Fibroblast of lung (primary cell): ENCODE measurements around the gene PAX7. TPM values are rescaled to one million over a fixed set of nuclear protein-coding genes. Genes with fewer than 3 reads are reported as not detected.

Experiments
- DNase-seq, 2 donors: peaks; one replicate each; pipeline versions ENCODE4 v3.0.0 to v3.0.0-alpha.2; 2010; ENCODE audit warnings: low read depth in 2 of 2
- H2AFZ ChIP-seq: 2 replicates; pipeline ENCODE4 v1.5.1; 2012; ENCODE audit warnings: low read length, control low read depth, inconsistent platforms
- H3K27ac ChIP-seq: 2 replicates; pipeline ENCODE4 v1.5.1; 2011; ENCODE audit warnings: low read length, control low read depth; ENCODE audit not compliant: insufficient read depth
- H3K27me3 ChIP-seq: 2 replicates; pipeline ENCODE4 v1.5.1; 2011; ENCODE audit warnings: mild to moderate bottlenecking, low read length; ENCODE audit not compliant: control insufficient read depth, insufficient read depth
- H3K36me3 ChIP-seq: 2 replicates; pipeline ENCODE4 v1.5.1; 2011; ENCODE audit warnings: low read length; ENCODE audit not compliant: control insufficient read depth, insufficient read depth
- H3K4me1 ChIP-seq: 2 replicates; pipeline ENCODE4 v1.5.1; 2011; ENCODE audit warnings: low read length; ENCODE audit not compliant: control insufficient read depth, insufficient read depth; ENCODE audit errors: extremely low read depth
- H3K4me2 ChIP-seq: 2 replicates; pipeline ENCODE4 v1.5.1; 2011; ENCODE audit warnings: low read length, control low read depth; ENCODE audit not compliant: insufficient read depth; ENCODE audit errors: extremely low read depth
- H3K4me3 ChIP-seq, 4 experiments: fragments of 200-600 bp in 1 of 4; sonication (generic) in 1 of 4; replicated peaks in 1 of 4; 2 replicates each; pipeline ENCODE4 v1.5.1; 2011 to 2016; ENCODE audit warnings: low read length in 4 of 4, low read depth in 3 of 4, mild to moderate bottlenecking in 3 of 4, control low read depth in 2 of 4, inconsistent platforms in 1 of 4, mixed read lengths in 1 of 4; ENCODE audit not compliant: insufficient read depth in 1 of 4; ENCODE audit errors: control extremely low read depth in 1 of 4
- H3K79me2 ChIP-seq: 2 replicates; pipeline ENCODE4 v1.5.1; 2012; ENCODE audit warnings: mild to moderate bottlenecking, low read length, inconsistent platforms; ENCODE audit not compliant: control insufficient read depth, insufficient read depth
- H3K9ac ChIP-seq: 2 replicates; pipeline ENCODE4 v1.5.1; 2011; ENCODE audit warnings: mild to moderate bottlenecking, low read length, control low read depth; ENCODE audit not compliant: insufficient read depth
- H3K9me3 ChIP-seq: 2 replicates; pipeline ENCODE4 v1.5.1; 2012; ENCODE audit warnings: low read depth, low read length; ENCODE audit not compliant: control insufficient read depth, insufficient read depth
- H4K20me1 ChIP-seq: 2 replicates; pipeline ENCODE4 v1.5.1; 2011; ENCODE audit warnings: low read length; ENCODE audit not compliant: control insufficient read depth, insufficient read depth; ENCODE audit errors: extremely low read depth
- EZH2 ChIP-seq: IDR thresholded peaks from 2 replicates; pipeline ENCODE4 v1.5.1; 2012; ENCODE audit warnings: low read length, control low read depth, mild to moderate bottlenecking; ENCODE audit errors: missing control alignments
- polyA plus RNA-seq, 2 donors: library from polyadenylated mRNA; depleted of rRNA in 1 of 2; stranded (reverse) in 1 of 2; unstranded in 1 of 2; fragments of >200 nt; gene quantifications; 2 replicates each; pipeline ENCODE4 v1.2.1, GENCODE V29; 2011 to 2012; ENCODE audit warnings: missing spikeins in 1 of 2
- total RNA-seq: library from RNA; depleted of rRNA; stranded (reverse); fragments of >200 nt; gene quantifications from 2 replicates; pipeline ENCODE4 v1.2.1, GENCODE V29; 2014
- TF ChIP-seq, protein P1 (sequence below), 2 donors: IDR thresholded peaks in 1 of 2; conservative IDR thresholded peaks in 1 of 2; 1 replicate in 1 of 2; 2 replicates in 1 of 2; pipeline ENCODE4 v1.5.1; 2011 to 2012; ENCODE audit warnings: low read length in 2 of 2, control low read depth in 1 of 2, inconsistent platforms in 1 of 2, low read depth in 1 of 2, mild to moderate bottlenecking in 1 of 2

Gene PAX7
- total and polyA plus RNA-seq, 2 donors (not counting 1 experiment from before 2014, with no cell fraction given) = not detected

DNA sequence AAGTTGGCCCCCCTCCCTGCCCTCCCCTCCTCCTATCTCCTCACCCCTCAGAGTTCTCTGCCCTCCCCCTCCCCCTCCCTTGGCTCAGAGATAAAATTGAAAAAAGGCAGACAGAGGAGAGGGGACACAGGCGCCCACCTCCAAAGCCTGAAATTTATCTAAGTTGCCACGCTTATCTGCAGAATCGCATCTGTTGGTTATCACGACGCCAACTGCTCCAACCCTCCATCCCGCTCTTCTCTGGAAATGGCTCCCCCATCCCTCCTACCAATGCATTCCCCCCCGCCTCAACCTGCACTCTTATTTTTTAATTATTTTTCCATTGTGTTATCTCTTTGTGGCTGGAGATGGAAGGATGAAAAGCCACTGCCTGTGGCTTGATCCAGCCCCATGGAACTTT, 138.5 kb downstream of the PAX7 start:
- TF ChIP-seq, protein P1, sequence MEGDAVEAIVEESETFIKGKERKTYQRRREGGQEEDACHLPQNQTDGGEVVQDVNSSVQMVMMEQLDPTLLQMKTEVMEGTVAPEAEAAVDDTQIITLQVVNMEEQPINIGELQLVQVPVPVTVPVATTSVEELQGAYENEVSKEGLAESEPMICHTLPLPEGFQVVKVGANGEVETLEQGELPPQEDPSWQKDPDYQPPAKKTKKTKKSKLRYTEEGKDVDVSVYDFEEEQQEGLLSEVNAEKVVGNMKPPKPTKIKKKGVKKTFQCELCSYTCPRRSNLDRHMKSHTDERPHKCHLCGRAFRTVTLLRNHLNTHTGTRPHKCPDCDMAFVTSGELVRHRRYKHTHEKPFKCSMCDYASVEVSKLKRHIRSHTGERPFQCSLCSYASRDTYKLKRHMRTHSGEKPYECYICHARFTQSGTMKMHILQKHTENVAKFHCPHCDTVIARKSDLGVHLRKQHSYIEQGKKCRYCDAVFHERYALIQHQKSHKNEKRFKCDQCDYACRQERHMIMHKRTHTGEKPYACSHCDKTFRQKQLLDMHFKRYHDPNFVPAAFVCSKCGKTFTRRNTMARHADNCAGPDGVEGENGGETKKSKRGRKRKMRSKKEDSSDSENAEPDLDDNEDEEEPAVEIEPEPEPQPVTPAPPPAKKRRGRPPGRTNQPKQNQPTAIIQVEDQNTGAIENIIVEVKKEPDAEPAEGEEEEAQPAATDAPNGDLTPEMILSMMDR (conservative IDR thresholded peaks at IDR 0.05 in 1 of 2, IDR thresholded peaks at IDR 0.05 in 1 of 2; ENCODE audit: low read depth in 1 of 2, low read length in 2 of 2) = no peak
- no peak for TF ChIP-seq EZH2
- Histone ChIP-seq H3K4me3 (no peak overlapping the region), H2AFZ (no peak overlapping the region), H3K36me3 (no peaks in the 10 kb centered on the region), H3K27me3 (no peaks in the 10 kb centered on the region), H3K4me2 (no peak overlapping the region), H4K20me1 (no peaks in the 10 kb centered on the region), H3K27ac (no peak overlapping the region), H3K79me2 (no peaks in the 10 kb centered on the region), H3K4me1 (no peaks in the 10 kb centered on the region), H3K9ac (no peak overlapping the region), H3K9me3 (no peaks in the 10 kb centered on the region)
- no peak for DNase-seq

DNA sequence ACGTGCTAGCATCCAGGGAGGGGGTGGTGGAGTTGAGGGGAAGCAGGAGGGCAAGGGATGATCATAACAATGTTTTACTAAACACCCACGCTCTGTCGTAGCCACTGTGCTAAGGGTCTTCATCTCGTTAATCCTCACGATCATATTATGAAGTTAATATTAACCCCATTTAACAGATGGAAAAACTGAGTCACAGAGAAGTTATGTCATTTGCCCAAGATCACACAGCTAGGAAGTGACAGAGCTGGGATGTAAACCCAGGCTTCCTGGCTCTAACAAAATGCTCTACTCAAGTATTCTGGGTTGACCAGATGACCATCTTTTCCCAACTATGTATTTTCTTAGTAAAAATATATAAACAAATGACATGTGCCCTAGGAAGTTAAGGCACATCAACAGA, 140.2 kb downstream of the PAX7 start:
- no peak for DNase-seq
- TF ChIP-seq, protein P1 (conservative IDR thresholded peaks at IDR 0.05 in 1 of 2, IDR thresholded peaks at IDR 0.05 in 1 of 2; ENCODE audit: low read depth in 1 of 2, low read length in 2 of 2) = no peak
- TF ChIP-seq EZH2 = no peak
- Histone ChIP-seq H4K20me1 (no peaks in the 10 kb centered on the region), H3K36me3 (no peaks in the 10 kb centered on the region), H3K9ac (no peak overlapping the region), H3K27me3 (no peaks in the 10 kb centered on the region), H3K4me2 (no peak overlapping the region), H3K27ac (no peak overlapping the region), H3K4me3 (no peak overlapping the region), H3K4me1 (no peaks in the 10 kb centered on the region), H3K9me3 (no peaks in the 10 kb centered on the region), H2AFZ (no peak overlapping the region), H3K79me2 (no peaks in the 10 kb centered on the region)

DNA sequence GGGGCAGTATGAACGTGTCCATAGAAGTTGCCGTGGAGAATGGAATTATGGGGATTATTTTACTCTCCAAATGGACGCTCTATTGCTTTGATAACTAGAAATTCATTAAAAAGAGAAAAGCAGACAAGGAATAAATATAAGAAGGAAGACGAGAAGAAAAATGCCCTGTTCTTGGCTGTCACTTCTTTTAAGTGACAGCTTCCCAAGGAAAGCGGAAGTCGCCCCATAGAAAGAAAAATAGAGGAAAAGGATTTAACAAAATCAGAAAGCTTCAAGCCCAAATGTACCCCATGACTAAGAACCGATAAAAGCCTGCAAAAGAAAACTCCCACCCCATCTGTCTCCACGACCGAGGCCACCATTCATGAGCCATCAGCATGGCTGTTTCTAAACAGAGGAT, 143.1 kb downstream of the PAX7 start:
- no peak overlapping the region for H3K27ac ChIP-seq
- H3K27me3 ChIP-seq = no peaks in the 10 kb centered on the region
- no peaks in the 10 kb centered on the region for H3K4me1 ChIP-seq
- H3K9ac ChIP-seq = no peak overlapping the region
- no peak for DNase-seq
- TF ChIP-seq, protein P1 (conservative IDR thresholded peaks at IDR 0.05 in 1 of 2, IDR thresholded peaks at IDR 0.05 in 1 of 2; ENCODE audit: low read depth in 1 of 2, low read length in 2 of 2) = no peak
- no peak for TF ChIP-seq EZH2
- H2AFZ ChIP-seq = no peak overlapping the region
- no peaks in the 10 kb centered on the region for H3K79me2 ChIP-seq
- H3K9me3 ChIP-seq = no peaks in the 10 kb centered on the region
- no peaks in the 10 kb centered on the region for H3K36me3 ChIP-seq
- H3K4me2 ChIP-seq = no peak overlapping the region
- no peak overlapping the region for H3K4me3 ChIP-seq
- no peaks in the 10 kb centered on the region for H4K20me1 ChIP-seq
